RWPE1 (cell line): ENCODE data around the gene TOB2.

Source experiments
- CTCF ChIA-PET: fragments of 350-600 bp; sonication (Branson Sonifier 250); formaldehyde crosslinking; extraction: SDS; loops from one replicate; lab custom pipeline; 2021; lab: Yijun Ruan, JAX
- POLR2A ChIA-PET: fragments of 400-600 bp; formaldehyde crosslinking; extraction: SDS; loops from one replicate; lab custom pipeline; 2020; ENCODE audit warnings: antibody characterized with exemption; ENCODE audit not compliant: low non-redundant PET; lab: Yijun Ruan, JAX
- DNase-seq: peaks from one replicate; pipeline ENCODE4 v3.0.0; 2012; ENCODE audit warnings: low spot score
- H3K27ac ChIP-seq: fragments of 450-650 bp; 2 replicates; pipeline ENCODE4 v1.5.1; 2017
- CTCF ChIP-seq: fragments of 450-650 bp; conservative IDR thresholded peaks from 2 replicates; pipeline ENCODE4 v1.5.1; 2017; ENCODE audit warnings: low read depth, mild to moderate bottlenecking

TOB2 gene

GRCh38 chr22:41485033-41485432 is 38.4 kb upstream of the TOB2 start:
- no peak for TF ChIP-seq CTCF
- ChIA-PET CTCF (no interaction called here), POLR2A (no interaction called here)
- DNase-seq: no peak
- 0 out of 2 replicates have a peak overlapping the region, but pooled peaks have one; percentile 19 for H3K27ac ChIP-seq

- DNase-seq: no peak
- ChIA-PET POLR2A (no interaction called here), CTCF (no interaction called here)
- peak overlapping the region; percentile 40 for H3K27ac ChIP-seq
- TF ChIP-seq CTCF: no peak
These were observed 35.8 kb upstream of the TOB2 start for GRCh38 chr22:41482319-41482935.

GRCh38 chr22:41481925-41482318 is 35.3 kb upstream of the TOB2 start:
- CTCF ChIA-PET: no interaction called here
- POLR2A ChIA-PET: no interaction called here
- TF ChIP-seq CTCF: no peak
- H3K27ac ChIP-seq: peak overlapping the region; percentile 40
- DNase-seq: no peak

- POLR2A ChIA-PET: interaction anchor here (0.5 to 0.6 kb wide), 2 partner anchors 11 to 274 kb away, joined by 3 to 4 read pairs; no protein-coding TSS in a partner anchor
- DNase-seq: no peak
- no peak for TF ChIP-seq CTCF
- CTCF ChIA-PET: no interaction called here
- H3K27ac ChIP-seq: no peak overlapping the region
These were observed 34.7 kb upstream of the TOB2 start for GRCh38 chr22:41481131-41481830.

GRCh38 chr22:41480397-41480735 is 33.8 kb upstream of the TOB2 start:
- no peak for TF ChIP-seq CTCF
- POLR2A ChIA-PET: interaction anchor here (0.5 kb wide), 1 partner anchor 274 kb away, joined by 4 read pairs; no protein-coding TSS in a partner anchor
- DNase-seq: no peak
- CTCF ChIA-PET: no interaction called here
- H3K27ac ChIP-seq: no peak overlapping the region

GRCh38 chr22:41479671-41480396 is 33.2 kb upstream of the TOB2 start:
- no peak for DNase-seq
- POLR2A ChIA-PET: no interaction called here
- CTCF ChIA-PET: no interaction called here
- TF ChIP-seq CTCF: no peak
- H3K27ac ChIP-seq: no peak overlapping the region
